T-helper 1 cell treated with Interleukin-12 subunit alpha and Interleukin-12 subunit beta and Interleukin-4 antibody, amounts not matched to agents 30 μg/mL and 1 μg/mL, for 36 hours (primary cell): ENCODE measurements around the gene XRCC5.
A peak's percentile ranks its signal among the peaks of the same experiment; 100 is the strongest.
"Not testable (repeated sequence)": the region's sequence is repeated elsewhere in the genome, so short reads cannot be mapped to it uniquely, and the experiment has no call there.

Experiments used
- H3K27ac Mint-ChIP-seq: one replicate; pipeline ENCODE4 v1.8.0; 2021; ENCODE audit warnings: mild to moderate bottlenecking, mixed read lengths
- H3K27me3 Mint-ChIP-seq: one replicate; pipeline ENCODE4 v1.8.0; 2021; ENCODE audit warnings: low read depth, mixed read lengths
- H3K36me3 Mint-ChIP-seq: one replicate; pipeline ENCODE4 v1.8.0; 2021; ENCODE audit warnings: low read depth, mixed read lengths
- H3K4me1 Mint-ChIP-seq: one replicate; pipeline ENCODE4 v1.8.0; 2021; ENCODE audit warnings: low read depth, mixed read lengths
- H3K4me3 Mint-ChIP-seq: one replicate; pipeline ENCODE4 v1.8.0; 2021; ENCODE audit warnings: mild to moderate bottlenecking, moderate library complexity, mixed read lengths
- H3K9me3 Mint-ChIP-seq: one replicate; pipeline ENCODE4 v1.8.0; 2021; ENCODE audit warnings: mixed read lengths

Gene XRCC5

DNA sequence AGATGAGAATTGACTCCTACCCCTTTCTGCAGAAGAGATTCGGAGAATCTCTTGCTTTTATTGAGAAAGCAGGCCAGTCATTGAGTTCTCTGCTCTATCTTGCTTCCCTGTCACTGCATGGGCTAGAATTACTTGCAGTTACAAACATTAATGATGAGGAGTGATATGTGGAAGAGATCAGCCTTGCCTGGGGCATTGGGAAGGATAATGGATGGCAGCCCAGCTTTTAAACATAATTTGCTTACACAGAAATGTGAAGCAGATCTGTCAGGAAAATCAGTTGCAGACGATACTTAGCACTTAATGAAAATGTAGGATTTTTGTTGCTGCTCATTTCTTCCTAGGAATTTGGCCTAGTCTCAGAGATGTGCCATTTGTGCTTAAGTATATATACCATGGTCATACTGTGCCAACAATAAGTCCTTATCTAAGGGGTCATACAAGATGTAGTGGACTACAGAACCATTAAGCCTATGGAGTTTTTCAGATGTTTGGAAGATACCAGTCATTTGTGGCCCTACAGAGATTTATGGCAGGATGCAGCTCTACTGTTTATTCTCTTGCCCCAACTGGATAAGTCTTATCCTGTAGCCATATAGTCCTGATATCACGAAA is 92.7 kb downstream of the XRCC5 start:
- H3K27ac Mint-ChIP-seq, result no peak overlapping the region
- peaks cover 71% of the 10 kb centered on the region for H3K36me3 Mint-ChIP-seq
- peaks cover 23% of the 10 kb centered on the region for H3K4me1 Mint-ChIP-seq
- H3K9me3 Mint-ChIP-seq, result no peaks in the 10 kb centered on the region
- no peaks in the 10 kb centered on the region for H3K27me3 Mint-ChIP-seq
- H3K4me3 Mint-ChIP-seq, result no peak overlapping the region

DNA sequence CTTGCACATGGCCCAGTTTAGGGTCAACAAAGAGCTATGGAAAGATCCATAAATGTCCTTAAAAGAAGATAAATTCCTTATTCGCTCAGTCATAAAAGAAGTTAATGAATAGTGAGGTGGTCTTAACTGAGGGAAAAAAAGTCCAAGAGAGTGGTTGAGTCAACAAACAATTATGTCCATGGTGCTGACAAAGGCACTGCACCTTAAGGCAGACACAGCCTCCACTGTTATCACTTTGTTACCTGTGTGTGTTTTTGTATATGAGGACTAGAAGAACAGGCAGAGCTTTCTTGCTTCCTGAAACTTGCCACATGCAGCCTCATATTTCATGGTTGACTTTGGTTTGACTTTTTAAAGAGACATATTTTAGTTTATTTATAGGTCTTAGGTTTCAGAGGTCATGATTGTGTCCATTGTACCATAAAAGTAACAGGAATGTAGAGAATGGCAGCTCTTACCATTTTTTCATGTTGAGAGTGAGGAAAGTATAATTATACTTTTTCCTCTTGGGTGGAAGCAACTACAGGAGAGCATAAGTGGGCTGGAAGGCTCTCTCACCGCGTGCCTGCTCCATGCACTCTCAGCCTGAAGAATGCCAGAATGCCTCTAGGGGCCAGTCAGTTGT is 93.6 kb downstream of the XRCC5 start:
- peaks cover 70% of the 10 kb centered on the region for H3K36me3 Mint-ChIP-seq
- H3K4me3 Mint-ChIP-seq, result no peak overlapping the region
- peaks cover 24% of the 10 kb centered on the region for H3K4me1 Mint-ChIP-seq
- no peaks in the 10 kb centered on the region for H3K9me3 Mint-ChIP-seq
- no peaks in the 10 kb centered on the region for H3K27me3 Mint-ChIP-seq
- H3K27ac Mint-ChIP-seq, result no peak overlapping the region

DNA sequence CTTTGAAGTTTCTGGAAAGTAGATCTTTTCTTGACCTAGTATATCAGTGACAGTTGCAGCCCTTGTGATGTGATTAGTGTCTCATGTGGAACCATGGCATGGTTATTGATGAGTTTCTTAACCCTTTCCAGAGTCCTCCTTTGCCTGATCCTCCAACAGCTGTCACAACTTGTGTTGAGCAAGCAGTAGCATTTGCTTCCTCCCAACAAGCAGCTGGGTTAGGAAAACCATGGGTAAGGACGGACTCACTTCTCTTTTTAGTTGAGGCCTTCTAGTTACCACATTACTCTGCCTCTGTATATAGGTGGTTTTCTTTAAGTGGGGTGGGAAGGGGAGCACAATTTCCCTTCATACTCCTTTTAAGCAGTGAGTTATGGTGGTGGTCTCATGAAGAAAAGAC is 96.3 kb downstream of the XRCC5 start:
- no peak overlapping the region for H3K4me3 Mint-ChIP-seq
- H3K4me1 Mint-ChIP-seq, result peaks cover 28% of the 10 kb centered on the region
- no peaks in the 10 kb centered on the region for H3K9me3 Mint-ChIP-seq
- H3K27ac Mint-ChIP-seq, result no peak overlapping the region
- peaks cover 66% of the 10 kb centered on the region for H3K36me3 Mint-ChIP-seq
- H3K27me3 Mint-ChIP-seq, result no peaks in the 10 kb centered on the region

GRCh38 chr2:216206041-216206703 is 97.0 kb downstream of the XRCC5 start:
- no peaks in the 10 kb centered on the region for H3K9me3 Mint-ChIP-seq
- H3K4me3 Mint-ChIP-seq, result no peak overlapping the region
- H3K36me3 Mint-ChIP-seq, result peaks cover 63% of the 10 kb centered on the region
- peak overlapping the region; percentile 75 for H3K27ac Mint-ChIP-seq
- peaks cover 29% of the 10 kb centered on the region for H3K4me1 Mint-ChIP-seq
- no peaks in the 10 kb centered on the region for H3K27me3 Mint-ChIP-seq

DNA sequence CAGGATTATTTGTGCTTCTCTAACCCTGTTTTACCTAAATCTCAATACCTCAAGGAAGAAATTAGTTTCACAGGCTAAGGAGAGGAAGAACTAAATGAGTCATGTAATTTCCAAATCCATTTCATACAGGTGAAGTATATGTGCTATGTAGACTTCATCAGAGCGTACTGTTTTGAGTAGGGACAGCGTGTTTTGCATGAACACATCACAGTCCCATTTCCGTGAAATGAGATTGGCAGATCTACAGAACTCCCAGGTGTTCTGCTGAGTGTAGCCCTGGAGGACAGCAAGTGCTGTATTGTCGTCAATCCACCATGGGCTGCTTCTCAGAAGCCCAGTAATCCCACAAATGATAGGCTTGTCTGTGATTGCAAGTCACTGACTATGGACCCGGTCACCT is 97.7 kb downstream of the XRCC5 start:
- H3K27me3 Mint-ChIP-seq, result no peaks in the 10 kb centered on the region
- H3K4me1 Mint-ChIP-seq, result peaks cover 29% of the 10 kb centered on the region
- H3K36me3 Mint-ChIP-seq, result peaks cover 62% of the 10 kb centered on the region
- peak overlapping the region; percentile 75 for H3K27ac Mint-ChIP-seq
- H3K4me3 Mint-ChIP-seq, result no peak overlapping the region
- no peaks in the 10 kb centered on the region for H3K9me3 Mint-ChIP-seq

- Mint-ChIP-seq H3K4me1 (peaks cover 24% of the 10 kb centered on the region), H3K36me3 (peaks cover 59% of the 10 kb centered on the region), H3K27ac (peak overlapping the region; percentile 50)
- H3K27me3 Mint-ChIP-seq, H3K9me3 Mint-ChIP-seq, H3K4me3 Mint-ChIP-seq: not testable (repeated sequence)
Measured at GRCh38 chr2:216208661-216209060, 99.5 kb downstream of the XRCC5 start.

DNA sequence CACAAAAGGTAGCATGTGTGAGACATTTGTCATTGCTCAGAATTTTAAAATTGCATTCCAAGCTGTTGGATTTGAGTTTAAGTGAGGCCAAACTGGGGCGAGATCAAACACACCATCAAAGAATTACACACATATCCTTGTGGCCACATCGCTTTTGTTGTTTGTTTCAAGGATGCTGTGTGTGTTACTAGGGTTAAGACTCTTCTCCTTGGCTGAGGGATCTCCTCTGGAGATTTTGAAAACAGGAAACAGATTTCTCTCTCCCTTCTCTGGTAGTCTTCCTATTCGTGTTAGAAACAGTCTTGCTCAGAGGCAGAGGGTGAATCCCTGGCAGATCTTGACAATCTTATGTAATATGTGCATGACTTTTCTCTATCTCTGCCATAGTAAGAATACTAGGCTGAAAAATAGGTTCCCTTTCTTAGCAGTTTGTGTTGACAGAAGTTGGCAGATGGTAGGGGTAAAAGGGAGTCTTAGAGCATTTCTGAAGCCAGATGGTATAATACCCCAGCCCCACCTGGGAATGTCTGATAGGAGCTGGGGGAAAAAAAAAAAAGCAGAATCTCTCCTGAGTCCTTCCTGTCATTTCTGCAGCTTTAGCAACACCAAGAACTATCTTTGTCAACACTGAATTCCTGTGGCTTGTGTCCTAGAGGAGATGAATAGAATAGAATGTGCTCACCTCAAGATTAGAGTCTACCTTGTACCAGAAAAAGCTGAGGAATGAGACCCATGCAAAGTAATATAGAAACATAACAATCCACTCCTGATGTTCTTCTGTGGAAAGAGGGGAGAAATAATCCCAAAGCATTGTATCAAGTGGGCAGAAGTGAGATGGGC is 101.8 kb downstream of the XRCC5 start:
- no peak overlapping the region for H3K27ac Mint-ChIP-seq
- peaks cover 16% of the 10 kb centered on the region for H3K4me1 Mint-ChIP-seq
- H3K4me3 Mint-ChIP-seq, result no peak overlapping the region
- no peaks in the 10 kb centered on the region for H3K27me3 Mint-ChIP-seq
- H3K9me3 Mint-ChIP-seq, result no peaks in the 10 kb centered on the region
- H3K36me3 Mint-ChIP-seq, result peaks cover 48% of the 10 kb centered on the region

- H3K9me3 Mint-ChIP-seq, result no peaks in the 10 kb centered on the region
- H3K36me3 Mint-ChIP-seq, result peaks cover 40% of the 10 kb centered on the region
- H3K4me3 Mint-ChIP-seq, result no peak overlapping the region
- peaks cover 14% of the 10 kb centered on the region for H3K4me1 Mint-ChIP-seq
- no peak overlapping the region for H3K27ac Mint-ChIP-seq
- no peaks in the 10 kb centered on the region for H3K27me3 Mint-ChIP-seq
Measured at GRCh38 chr2:216211614-216212145, 102.5 kb downstream of the XRCC5 start.

- Mint-ChIP-seq H3K4me1 (peaks cover 30% of the 10 kb centered on the region), H3K27ac (no peak overlapping the region)
Measured at GRCh38 chr2:216214768-216215167, 105.6 kb downstream of the XRCC5 start.

DNA sequence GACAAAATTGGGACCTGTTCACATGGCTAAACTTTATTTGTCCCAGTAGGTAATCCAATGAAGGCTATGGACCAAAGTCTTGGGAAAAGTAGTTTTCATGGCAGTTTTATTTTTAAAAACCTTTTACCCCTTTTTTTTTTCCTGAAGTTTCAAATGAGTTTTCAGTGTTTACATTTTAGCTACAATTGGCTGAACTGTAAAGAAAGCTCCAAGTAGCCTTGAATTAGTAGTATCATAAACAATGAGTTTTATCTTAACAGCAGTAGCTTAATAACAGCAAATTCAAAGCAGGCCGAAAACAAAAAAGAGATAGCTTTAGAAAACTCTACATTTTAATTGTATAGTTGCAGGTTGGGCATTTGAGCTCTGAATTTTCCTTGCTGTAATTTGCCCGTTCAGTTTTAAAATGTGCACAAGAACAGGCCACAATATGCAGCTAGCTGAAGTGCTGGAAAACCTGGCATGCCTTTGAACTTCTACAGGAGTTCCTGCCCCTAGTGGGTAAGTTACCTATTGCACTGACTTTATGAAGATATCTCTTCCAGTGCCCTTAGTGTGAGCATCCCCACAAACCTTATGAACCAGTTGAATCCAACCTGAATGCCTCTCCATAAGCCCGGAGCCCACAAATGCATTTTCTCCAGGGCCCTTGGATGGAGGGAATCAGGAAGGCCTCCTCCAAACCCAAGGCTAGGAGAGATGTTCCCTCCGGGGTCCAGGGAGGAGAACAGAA is 106.7 kb downstream of the XRCC5 start:
- peaks cover 33% of the 10 kb centered on the region for H3K4me1 Mint-ChIP-seq
- no peak overlapping the region for H3K4me3 Mint-ChIP-seq
- H3K9me3 Mint-ChIP-seq, result no peaks in the 10 kb centered on the region
- no peak overlapping the region for H3K27ac Mint-ChIP-seq
- H3K27me3 Mint-ChIP-seq, result no peaks in the 10 kb centered on the region
- peaks cover 26% of the 10 kb centered on the region for H3K36me3 Mint-ChIP-seq

More at GRCh38 chr2:216214768-216215167, 105.6 kb downstream of the XRCC5 start:
- no peak overlapping the region for H3K4me3 Mint-ChIP-seq
- no peaks in the 10 kb centered on the region for H3K27me3 Mint-ChIP-seq
- peaks cover 31% of the 10 kb centered on the region for H3K36me3 Mint-ChIP-seq
- no peaks in the 10 kb centered on the region for H3K9me3 Mint-ChIP-seq

GRCh38 chr2:216216951-216217903 is 108.1 kb downstream of the XRCC5 start:
- Mint-ChIP-seq H3K4me3 (peak overlapping the region; percentile 5), H3K9me3 (no peaks in the 10 kb centered on the region), H3K27me3 (no peaks in the 10 kb centered on the region), H3K27ac (peak overlapping the region; percentile 69), H3K36me3 (peaks cover 24% of the 10 kb centered on the region), H3K4me1 (peaks cover 44% of the 10 kb centered on the region)

DNA sequence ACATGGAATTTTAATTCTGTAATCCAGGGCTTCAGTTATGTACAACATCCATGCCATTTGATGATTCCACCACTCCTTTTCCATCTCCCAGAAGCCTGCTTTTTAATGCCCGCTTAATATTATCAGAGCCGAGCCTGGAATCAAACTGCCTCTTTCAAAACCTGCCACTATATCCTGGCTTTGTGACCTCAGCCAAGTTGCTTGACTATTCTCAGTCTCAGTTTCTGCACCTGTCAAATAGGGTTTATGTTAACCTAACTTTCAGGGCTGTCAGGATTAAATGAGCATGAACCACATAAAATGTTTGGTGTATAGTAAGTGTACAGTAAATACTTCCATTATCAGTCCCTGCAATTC is 108.7 kb downstream of the XRCC5 start:
- H3K9me3 Mint-ChIP-seq, result no peaks in the 10 kb centered on the region
- H3K4me3 Mint-ChIP-seq, result no peak overlapping the region
- peaks cover 50% of the 10 kb centered on the region for H3K4me1 Mint-ChIP-seq
- peak overlapping the region; percentile 73 for H3K27ac Mint-ChIP-seq
- peaks cover 21% of the 10 kb centered on the region for H3K36me3 Mint-ChIP-seq
- H3K27me3 Mint-ChIP-seq, result no peaks in the 10 kb centered on the region

- H3K9me3 Mint-ChIP-seq, result no peaks in the 10 kb centered on the region
- no peaks in the 10 kb centered on the region for H3K27me3 Mint-ChIP-seq
- peaks cover 13% of the 10 kb centered on the region for H3K36me3 Mint-ChIP-seq
- H3K4me3 Mint-ChIP-seq, result no peak overlapping the region
- H3K4me1 Mint-ChIP-seq, result peaks cover 58% of the 10 kb centered on the region
- no peak overlapping the region for H3K27ac Mint-ChIP-seq
Measured at GRCh38 chr2:216219861-216220260, 110.7 kb downstream of the XRCC5 start.
